ENCODE data around the gene PET117.

GRCh38 chr20:18166950-18167349, 29.3 kb downstream of the PET117 start:
- TF ChIP-seq CTCF (conservative IDR thresholded peaks at IDR 0.05) = no peak
- TF ChIP-seq ZFX (IDR thresholded peaks at IDR 0.05) = no peak
